KOPT-K1 (cell line): Measurements from ENCODE around the gene OLFML2B.
"Not testable (repeated sequence)": the region's sequence is repeated elsewhere in the genome, so short reads cannot be mapped to it uniquely, and the experiment has no call there.

Source experiments
- H3K27ac ChIP-seq: fragments of 200-600 bp; sonication (generic); 2 replicates; pipeline ENCODE4 v1.5.1; 2016; ENCODE audit warnings: antibody characterized with exemption, mild to moderate bottlenecking, low read depth, low read length; ENCODE audit not compliant: poor library complexity, severe bottlenecking
- H3K36me3 ChIP-seq: fragments of 200-600 bp; sonication (generic); 2 replicates; pipeline ENCODE4 v1.5.1; 2017; ENCODE audit warnings: antibody characterized with exemption, mild to moderate bottlenecking, low read length, moderate library complexity; ENCODE audit not compliant: insufficient read depth
- H3K9me3 ChIP-seq: fragments of 200-600 bp; sonication (generic); 2 replicates; pipeline ENCODE4 v1.5.1; 2017; ENCODE audit warnings: antibody characterized with exemption, low read length, mild to moderate bottlenecking; ENCODE audit not compliant: insufficient read depth, poor library complexity, severe bottlenecking

OLFML2B gene

GRCh38 chr1:162053949-162054348 lies 30.3 kb upstream of the OLFML2B start:
- not testable (repeated sequence) for H3K27ac ChIP-seq, H3K9me3 ChIP-seq, H3K36me3 ChIP-seq

GRCh38 chr1:162046921-162047320 lies 23.3 kb upstream of the OLFML2B start:
- no peak overlapping the region for H3K27ac ChIP-seq
- H3K36me3 ChIP-seq = no peaks in the 10 kb centered on the region
- H3K9me3 ChIP-seq = peaks cover 6% of the 10 kb centered on the region

GRCh38 chr1:162042361-162042760 lies 18.7 kb upstream of the OLFML2B start:
- peaks cover 11% of the 10 kb centered on the region for H3K9me3 ChIP-seq
- no peak overlapping the region for H3K27ac ChIP-seq
- H3K36me3 ChIP-seq = no peaks in the 10 kb centered on the region

DNA sequence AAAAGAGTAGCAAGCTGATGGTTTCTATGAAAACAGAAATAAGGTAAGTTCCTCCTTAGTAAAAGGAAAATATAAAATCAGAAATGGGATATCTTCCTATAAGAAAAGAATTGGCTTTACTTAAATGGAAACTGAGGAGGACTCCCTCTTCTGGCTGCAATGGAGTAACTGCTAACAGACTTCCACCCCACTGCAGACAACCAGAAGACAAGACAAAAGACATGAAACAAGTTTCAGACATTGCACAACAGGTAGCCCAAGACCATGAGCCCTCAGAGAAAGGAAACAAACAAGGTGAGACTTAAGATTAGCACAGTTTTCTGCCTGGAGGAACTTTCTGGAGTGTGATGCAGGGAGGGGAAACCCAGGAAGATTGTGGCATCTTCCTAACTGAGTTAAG lies 17.0 kb upstream of the OLFML2B start:
- no peaks in the 10 kb centered on the region for H3K36me3 ChIP-seq
- peaks cover 11% of the 10 kb centered on the region for H3K9me3 ChIP-seq
- no peak overlapping the region for H3K27ac ChIP-seq

- Histone ChIP-seq H3K36me3 (no peaks in the 10 kb centered on the region), H3K27ac (no peak overlapping the region), H3K9me3 (peaks cover 11% of the 10 kb centered on the region)
Observed at GRCh38 chr1:162040001-162040400, 16.3 kb upstream of the OLFML2B start.

DNA sequence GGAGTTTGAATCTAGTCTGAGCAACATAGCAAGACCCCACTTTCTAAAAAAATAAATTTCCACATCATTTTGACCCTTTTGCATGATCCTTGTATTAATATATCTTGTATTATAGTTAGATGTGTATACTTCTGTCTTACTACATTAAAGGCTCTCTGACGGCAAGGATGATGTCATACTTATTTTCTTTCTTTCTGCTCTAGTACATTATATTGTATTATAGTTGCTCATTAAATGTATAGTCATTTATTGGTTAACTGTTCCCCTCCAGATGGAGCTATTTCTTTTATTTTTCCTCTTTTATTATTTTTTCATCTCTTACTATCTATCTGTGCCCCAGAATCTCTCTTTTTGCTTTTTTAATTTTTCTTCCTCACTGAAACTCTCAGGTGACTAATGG lies 15.0 kb upstream of the OLFML2B start:
- Histone ChIP-seq H3K27ac (no peak overlapping the region), H3K9me3 (peaks cover 11% of the 10 kb centered on the region), H3K36me3 (no peaks in the 10 kb centered on the region)

DNA sequence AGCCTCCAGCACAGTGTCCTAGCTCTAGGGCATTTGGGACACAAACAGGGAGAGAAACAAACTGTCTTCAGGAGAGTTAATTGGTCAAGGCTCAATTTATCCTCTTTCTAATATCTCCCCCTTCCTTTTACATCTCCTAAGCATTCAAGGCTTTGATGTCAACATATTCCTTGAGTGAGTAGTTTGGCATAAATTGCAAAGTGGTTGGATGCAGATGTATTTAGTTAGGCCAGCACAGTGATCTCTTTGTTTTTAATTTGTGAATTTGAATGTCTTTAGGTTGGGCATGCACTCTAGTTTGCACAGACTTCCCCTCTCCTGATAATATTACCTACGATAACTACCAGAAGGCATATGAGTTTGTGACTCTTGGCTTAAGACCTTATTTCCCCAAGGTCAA lies 12.5 kb upstream of the OLFML2B start:
- Histone ChIP-seq H3K36me3 (no peaks in the 10 kb centered on the region), H3K9me3 (no peaks in the 10 kb centered on the region), H3K27ac (no peak overlapping the region)

GRCh38 chr1:162035241-162035640 lies 11.6 kb upstream of the OLFML2B start:
- Histone ChIP-seq H3K36me3 (no peaks in the 10 kb centered on the region), H3K9me3 (no peaks in the 10 kb centered on the region), H3K27ac (no peak overlapping the region)

DNA sequence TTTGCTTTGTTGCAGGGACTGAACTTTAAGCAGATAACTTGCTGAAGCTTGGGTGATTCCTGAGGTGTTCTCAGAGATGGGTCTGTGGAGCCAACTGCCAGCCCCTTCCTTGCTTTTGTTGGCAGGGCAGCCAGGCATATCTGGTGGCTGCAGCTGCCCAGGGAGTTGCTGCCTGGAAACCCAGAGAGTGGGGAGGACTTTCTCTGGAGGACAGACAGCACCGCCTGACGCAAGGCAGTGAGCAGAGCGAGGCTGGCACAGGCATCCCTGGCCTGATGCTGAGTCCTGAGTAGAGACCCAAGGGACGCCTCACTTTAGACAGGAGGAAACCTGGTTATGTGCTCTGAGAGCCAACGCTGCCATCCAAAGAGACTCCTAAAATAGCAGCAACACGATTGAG lies 9.8 kb upstream of the OLFML2B start:
- Histone ChIP-seq H3K36me3 (no peaks in the 10 kb centered on the region), H3K9me3 (no peaks in the 10 kb centered on the region)

GRCh38 chr1:162030759-162031280 lies 7.2 kb upstream of the OLFML2B start:
- Histone ChIP-seq H3K27ac (no peak overlapping the region), H3K36me3 (no peaks in the 10 kb centered on the region), H3K9me3 (peaks cover 12% of the 10 kb centered on the region)

More for the DNA sequence above, 9.8 kb upstream of the OLFML2B start:
- no peak overlapping the region for H3K27ac ChIP-seq

GRCh38 chr1:162029157-162029556 lies 5.5 kb upstream of the OLFML2B start:
- Histone ChIP-seq H3K9me3 (peaks cover 13% of the 10 kb centered on the region), H3K27ac (no peak overlapping the region), H3K36me3 (no peaks in the 10 kb centered on the region)

GRCh38 chr1:162028726-162029125 lies 5.1 kb upstream of the OLFML2B start:
- Histone ChIP-seq H3K9me3 (peaks cover 13% of the 10 kb centered on the region), H3K36me3 (no peaks in the 10 kb centered on the region), H3K27ac (no peak overlapping the region)

GRCh38 chr1:162026881-162027280 lies 3.2 kb upstream of the OLFML2B start:
- H3K36me3 ChIP-seq = no peaks in the 10 kb centered on the region
- peaks cover 13% of the 10 kb centered on the region for H3K9me3 ChIP-seq
- no peak overlapping the region for H3K27ac ChIP-seq

- Histone ChIP-seq H3K27ac (no peak overlapping the region), H3K9me3 (peaks cover 13% of the 10 kb centered on the region), H3K36me3 (no peaks in the 10 kb centered on the region)
Observed at GRCh38 chr1:162025541-162025940, 1.9 kb upstream of the OLFML2B start.

DNA sequence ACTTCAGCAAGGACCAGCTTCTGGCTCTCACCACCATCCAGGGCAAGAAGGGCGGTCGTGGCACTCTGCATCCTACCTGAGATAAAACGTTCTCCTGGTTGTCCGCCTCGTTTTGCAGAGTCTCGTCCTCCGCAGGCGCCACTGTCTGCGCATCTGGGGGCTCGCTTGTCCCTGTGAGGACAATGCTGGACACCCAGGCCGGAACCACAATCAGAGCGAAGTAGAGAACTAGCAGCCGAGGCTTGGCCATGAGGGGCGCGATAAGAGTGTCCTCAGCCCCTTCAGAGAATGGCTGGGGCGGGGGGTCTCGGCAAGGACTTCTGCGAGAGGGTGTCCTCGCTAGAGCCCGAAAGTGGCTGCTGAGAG lies 505 bp downstream of the OLFML2B start:
- Histone ChIP-seq H3K9me3 (peaks cover 13% of the 10 kb centered on the region), H3K27ac (no peak overlapping the region), H3K36me3 (no peaks in the 10 kb centered on the region)

GRCh38 chr1:162022626-162023025 lies 1.0 kb downstream of the OLFML2B start:
- Histone ChIP-seq H3K9me3 (peaks cover 13% of the 10 kb centered on the region), H3K27ac (no peak overlapping the region), H3K36me3 (no peaks in the 10 kb centered on the region)

GRCh38 chr1:162021124-162021523 lies 2.5 kb downstream of the OLFML2B start:
- Histone ChIP-seq H3K9me3 (peaks cover 4% of the 10 kb centered on the region), H3K36me3 (no peaks in the 10 kb centered on the region), H3K27ac (no peak overlapping the region)
